ENCODE measurements around the gene SEC16A.
A peak's percentile ranks its signal among the peaks of the same experiment; 100 is the strongest.
"Not testable (repeated sequence)": the region's sequence is repeated elsewhere in the genome, so short reads cannot be mapped to it uniquely, and the experiment has no call there.

The SEC16A gene

GRCh38 chr9:136439481-136440408 is 43.1 kb downstream of the SEC16A start, which contains the start of gene INPP5E:
Gene INPP5E, minus strand, starts transcription at chr9:136439845. Its CDS starts 426 bp downstream, at chr9:136439419.
- DNase-seq, result peak; percentile 39

GRCh38 chr9:136438548-136439480 is 44.0 kb downstream of the SEC16A start:
- DNase-seq, result no peak

- DNase-seq, result no peak
These were observed 44.8 kb downstream of the SEC16A start for GRCh38 chr9:136437839-136438547.

GRCh38 chr9:136437430-136437829 is 45.4 kb downstream of the SEC16A start:
- no peak for DNase-seq

GRCh38 chr9:136436055-136436634 is 46.7 kb downstream of the SEC16A start:
- DNase-seq, result no peak

GRCh38 chr9:136434580-136435169 is 48.2 kb downstream of the SEC16A start:
- DNase-seq, result no peak

- no peak for DNase-seq
These were observed 48.8 kb downstream of the SEC16A start for GRCh38 chr9:136433849-136434579.

DNA sequence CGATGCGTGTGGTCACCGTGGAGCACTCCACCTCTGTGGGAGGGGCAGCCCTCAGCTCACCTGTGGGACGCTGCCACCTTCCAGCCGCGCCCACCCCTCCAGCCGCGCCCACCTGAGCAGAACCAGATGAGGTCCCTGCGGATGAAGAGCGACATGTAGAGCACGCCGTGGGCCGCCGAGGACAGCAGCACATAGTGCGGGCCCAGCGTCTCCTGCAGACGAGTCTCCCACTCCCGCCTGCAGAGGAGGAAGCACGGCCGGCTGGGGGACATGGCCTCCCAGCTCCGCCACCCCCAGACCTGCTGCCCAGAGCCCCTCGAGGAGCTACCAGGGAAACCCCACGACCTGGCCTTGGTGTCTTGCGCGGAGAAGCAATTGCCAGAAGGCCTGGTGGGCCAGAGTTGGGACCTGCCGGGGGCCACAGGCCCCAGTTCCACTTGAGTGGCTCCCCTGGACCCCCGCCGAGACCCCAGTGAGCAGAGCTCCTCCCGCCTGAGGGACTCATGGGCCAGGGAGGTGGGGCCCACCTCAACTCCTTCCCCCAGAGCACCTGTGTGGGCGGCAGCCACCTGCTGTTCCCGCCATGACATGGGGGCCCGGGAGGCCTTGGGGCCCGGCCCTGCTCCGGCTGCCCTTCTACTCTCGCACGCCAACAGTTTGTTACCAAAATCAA is 49.7 kb downstream of the SEC16A start:
- no peak for DNase-seq

GRCh38 chr9:136432591-136432990 is 50.2 kb downstream of the SEC16A start:
- no peak for DNase-seq

DNA sequence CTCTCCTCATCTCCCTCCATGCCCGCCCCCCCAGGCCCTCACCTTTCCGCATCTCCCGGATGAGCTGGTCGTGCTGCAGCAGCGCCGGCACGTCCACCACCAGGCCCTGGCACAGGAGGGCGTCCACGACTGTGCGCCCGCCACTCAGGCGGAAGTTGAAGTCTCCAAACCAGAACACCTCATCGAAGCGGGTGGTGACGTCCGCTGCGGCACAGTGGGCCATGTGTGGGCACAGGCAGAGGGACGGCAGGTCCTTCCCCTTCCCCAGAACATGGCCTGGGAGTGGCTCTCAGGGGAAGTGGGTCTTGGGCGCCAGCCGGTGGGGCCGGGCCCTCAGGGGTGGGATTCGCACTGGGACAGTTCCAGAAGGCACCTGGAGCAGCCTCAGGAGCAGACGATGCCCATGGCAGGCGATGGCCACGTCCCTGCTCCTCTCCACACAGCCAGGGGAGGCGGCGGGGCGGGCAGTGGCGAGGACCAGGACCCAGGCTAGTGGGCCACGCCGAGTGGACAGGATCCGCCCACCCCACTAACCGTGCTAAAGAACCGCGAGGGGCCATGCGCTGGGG is 51.0 kb downstream of the SEC16A start:
- no peak for DNase-seq

DNA sequence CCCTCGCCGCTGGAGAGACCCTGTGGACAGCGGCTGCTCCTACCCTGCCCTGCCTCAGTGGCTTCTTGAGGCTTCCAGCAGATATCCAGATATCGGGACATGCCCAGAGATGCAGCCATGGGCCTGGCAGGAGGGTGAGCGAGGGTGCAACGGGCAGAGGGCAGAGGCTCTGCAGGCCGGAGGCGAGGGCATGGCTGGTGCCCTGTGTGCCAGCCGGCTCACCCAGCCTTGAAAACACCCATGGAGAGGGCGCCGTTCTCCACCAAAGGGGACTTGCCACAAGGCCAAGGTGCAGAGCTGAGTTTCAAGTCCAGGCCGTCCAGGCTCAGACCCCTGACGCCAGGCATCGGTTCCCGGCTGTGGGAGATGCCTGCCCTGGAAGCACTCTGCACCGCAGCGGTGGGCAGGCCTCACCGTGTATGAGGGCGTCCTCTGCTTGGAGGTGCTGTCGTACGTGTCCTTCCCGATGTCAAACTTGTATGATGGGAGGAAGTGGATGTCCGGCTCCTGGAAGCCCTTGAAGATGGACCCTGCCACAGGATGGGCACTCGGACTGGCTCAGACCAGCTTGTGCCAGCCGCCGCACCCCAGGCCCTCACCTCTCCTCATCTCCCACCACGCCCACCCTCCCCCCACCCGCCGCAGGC is 52.1 kb downstream of the SEC16A start:
- DNase-seq, result no peak

DNA sequence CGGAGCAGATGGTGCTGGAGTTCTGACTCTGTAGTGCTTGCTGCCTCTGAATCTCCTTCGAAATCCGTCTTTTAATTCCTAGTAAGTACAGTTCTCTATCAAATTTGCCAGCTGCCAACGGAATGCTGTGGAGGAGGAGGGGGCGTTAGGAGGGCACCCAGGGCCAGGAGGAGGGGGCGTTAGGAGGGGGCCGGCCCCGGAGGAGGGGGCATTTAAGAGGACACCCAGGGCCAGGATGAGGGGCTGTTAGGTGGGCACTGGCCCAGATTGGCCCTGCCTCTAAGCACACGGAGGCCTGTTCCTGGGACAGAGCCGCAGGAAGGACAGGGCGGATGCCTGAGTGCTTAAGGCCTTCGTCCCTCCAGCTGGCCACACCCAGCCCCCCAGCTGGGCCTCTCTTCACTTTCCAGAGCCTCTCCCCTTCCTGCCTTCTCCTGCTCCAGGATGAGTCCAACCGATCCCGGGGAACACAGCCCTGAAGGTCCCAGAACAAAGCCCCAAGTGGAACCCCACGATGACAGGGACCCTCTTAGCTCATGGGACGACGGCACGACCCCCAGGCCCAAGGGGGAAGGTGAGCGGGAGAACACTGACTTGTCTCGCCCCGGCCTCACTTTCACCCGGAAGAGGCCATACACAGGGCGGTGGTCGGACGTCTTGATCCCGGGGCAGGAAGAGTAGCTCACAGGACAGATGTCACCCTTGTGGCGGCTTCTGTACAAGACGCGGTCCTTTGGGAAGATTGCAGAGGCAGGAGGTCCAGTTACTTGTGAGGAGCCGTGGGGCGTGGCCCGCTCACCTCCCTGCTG is 53.0 kb downstream of the SEC16A start:
- no peak for DNase-seq

DNA sequence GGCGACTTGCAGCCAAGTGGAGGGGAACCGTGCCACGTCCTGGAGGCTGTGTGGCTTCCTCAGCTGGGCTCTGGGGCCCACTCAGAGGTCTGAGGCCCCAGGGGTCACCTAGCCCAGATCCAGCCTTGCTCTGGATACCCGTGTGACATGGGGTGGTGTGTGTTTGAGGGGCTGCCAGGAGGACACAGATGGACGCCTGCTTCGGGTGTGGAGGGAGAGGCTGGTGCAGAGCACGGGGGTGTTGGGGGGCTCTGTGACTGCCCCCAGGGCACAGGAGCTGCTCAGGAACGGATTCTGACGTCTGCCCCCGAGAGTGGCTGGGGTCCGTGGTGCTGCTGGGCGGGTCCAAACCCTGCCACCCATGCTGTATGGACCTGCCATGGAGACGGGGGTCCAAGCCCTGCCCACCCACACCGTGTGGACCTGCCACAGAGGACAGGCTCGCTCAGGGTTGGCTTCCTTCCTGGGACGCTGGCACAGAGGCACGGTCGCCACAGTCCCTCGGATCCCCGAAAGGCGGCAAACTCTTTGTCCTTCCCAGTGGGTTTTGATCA is 53.7 kb downstream of the SEC16A start:
- no peak for DNase-seq

- DNase-seq, result no peak
These were observed 56.1 kb downstream of the SEC16A start for GRCh38 chr9:136426787-136427186.

- DNase-seq, result not testable (repeated sequence)
These were observed 57.5 kb downstream of the SEC16A start for GRCh38 chr9:136425367-136425766.

GRCh38 chr9:136424750-136425362 is 58.0 kb downstream of the SEC16A start:
- no peak for DNase-seq

- DNase-seq, result no peak
These were observed 59.3 kb downstream of the SEC16A start for GRCh38 chr9:136423432-136424146.
